BLaER1 (cell line): ENCODE results near the gene SYNE1.
"Not testable (repeated sequence)": the region's sequence is repeated elsewhere in the genome, so short reads cannot be mapped to it uniquely, and the experiment has no call there.

Experiments used
- H3K27ac ChIP-seq: shearing (Covaris generic); formaldehyde crosslinking; 2 replicates; pipeline ENCODE4 v1.8.1; 2022
- H3K27me3 ChIP-seq: shearing (Covaris generic); formaldehyde crosslinking; 2 replicates; pipeline ENCODE4 v1.8.1; 2022
- H3K36me3 ChIP-seq: shearing (Covaris generic); formaldehyde crosslinking; 2 replicates; pipeline ENCODE4 v1.8.1; 2022
- H3K4me1 ChIP-seq: shearing (Covaris generic); formaldehyde crosslinking; 2 replicates; pipeline ENCODE4 v1.8.1; 2022
- H3K4me2 ChIP-seq: shearing (Covaris generic); formaldehyde crosslinking; 2 replicates; pipeline ENCODE4 v1.8.1; 2022
- H3K4me3 ChIP-seq: shearing (Covaris generic); formaldehyde crosslinking; 2 replicates; pipeline ENCODE4 v1.8.1; 2022
- H3K9ac ChIP-seq: shearing (Covaris generic); formaldehyde crosslinking; 2 replicates; pipeline ENCODE4 v1.8.1; 2022
- H3K9me3 ChIP-seq: shearing (Covaris generic); formaldehyde crosslinking; 2 replicates; pipeline ENCODE4 v1.8.1; 2022
- H4K20me1 ChIP-seq: shearing (Covaris generic); formaldehyde crosslinking; 2 replicates; pipeline ENCODE4 v1.8.1; 2022
- Cebpa-rat ChIP-seq: shearing (Covaris generic); IDR thresholded peaks from 2 replicates; pipeline ENCODE4 v1.8.1; 2022

Gene SYNE1

DNA sequence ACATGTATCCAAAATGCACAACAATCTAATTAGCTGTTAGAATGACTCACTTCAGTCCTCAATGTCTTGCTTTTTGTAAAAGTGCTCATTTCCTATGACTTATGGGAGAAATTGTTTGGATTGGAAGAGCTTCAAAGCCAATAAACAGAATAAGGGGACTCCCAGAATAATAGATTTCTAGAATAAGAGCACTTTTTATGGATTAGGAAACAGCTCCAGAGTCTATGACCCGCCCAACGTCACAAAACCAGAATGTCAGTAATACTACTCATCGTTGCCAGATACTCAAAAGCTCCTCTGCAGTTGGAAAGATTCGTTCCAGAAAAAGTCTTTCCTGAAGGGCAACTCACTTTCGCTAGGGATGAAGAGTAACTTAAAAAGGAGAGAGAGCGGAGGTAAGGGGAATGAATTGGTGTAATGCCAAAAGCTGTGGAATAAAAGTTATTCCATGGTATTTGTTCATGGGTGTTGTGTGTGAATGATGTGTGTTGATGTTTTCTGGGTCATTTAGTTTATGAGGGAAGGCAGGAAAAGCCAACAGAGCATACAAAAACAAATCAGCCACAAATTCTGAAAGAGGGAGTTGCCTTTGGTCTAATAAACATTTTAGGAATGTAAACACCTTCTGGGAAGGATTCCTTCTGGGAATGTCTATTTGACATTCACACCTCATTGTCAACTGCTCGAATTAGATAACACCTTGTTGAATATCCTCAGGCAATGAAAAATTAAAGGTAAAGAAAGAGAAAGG, 64.6 kb downstream of the SYNE1 start:
- no peaks in the 10 kb centered on the region for H3K9me3 ChIP-seq
- H3K9ac ChIP-seq, result no peak overlapping the region
- no peak overlapping the region for H3K4me3 ChIP-seq
- no peak overlapping the region for H3K27ac ChIP-seq
- no peak overlapping the region for H3K4me2 ChIP-seq
- H3K36me3 ChIP-seq, result no peaks in the 10 kb centered on the region
- no peaks in the 10 kb centered on the region for H3K27me3 ChIP-seq
- no peaks in the 10 kb centered on the region for H4K20me1 ChIP-seq
- TF ChIP-seq Cebpa-rat, result no peak
- H3K4me1 ChIP-seq, result no peaks in the 10 kb centered on the region

GRCh38 chr6:152571943-152572337, 65.2 kb downstream of the SYNE1 start:
- H3K9ac ChIP-seq, result no peak overlapping the region
- no peak overlapping the region for H3K4me3 ChIP-seq
- no peaks in the 10 kb centered on the region for H3K27me3 ChIP-seq
- H3K4me2 ChIP-seq, result no peak overlapping the region
- H3K9me3 ChIP-seq, result no peaks in the 10 kb centered on the region
- no peaks in the 10 kb centered on the region for H3K4me1 ChIP-seq
- H3K27ac ChIP-seq, result no peak overlapping the region
- no peak for TF ChIP-seq Cebpa-rat
- no peaks in the 10 kb centered on the region for H4K20me1 ChIP-seq
- no peaks in the 10 kb centered on the region for H3K36me3 ChIP-seq

DNA sequence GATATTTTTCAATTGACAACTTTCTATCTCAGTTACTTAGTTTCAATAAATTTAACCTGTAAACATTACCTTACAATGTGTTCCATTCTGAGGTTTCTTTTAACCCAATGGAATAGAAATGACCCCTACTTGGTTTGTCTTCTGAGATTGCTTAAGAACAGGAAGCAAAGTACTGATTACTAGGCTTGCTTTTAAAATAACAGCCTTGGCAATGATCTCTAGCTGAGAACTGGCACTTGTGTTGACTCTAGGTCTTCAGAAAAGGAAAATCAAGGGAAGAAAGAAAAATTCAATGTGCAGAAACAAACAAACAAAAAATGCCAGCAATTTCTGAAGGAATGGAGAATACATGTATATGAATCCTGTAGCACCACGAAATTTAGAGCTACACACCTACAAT, 66.1 kb downstream of the SYNE1 start:
- no peaks in the 10 kb centered on the region for H3K4me1 ChIP-seq
- H3K9ac ChIP-seq, result no peak overlapping the region
- H3K4me3 ChIP-seq, result no peak overlapping the region
- H3K4me2 ChIP-seq, result no peak overlapping the region
- TF ChIP-seq Cebpa-rat, result no peak
- H4K20me1 ChIP-seq, result no peaks in the 10 kb centered on the region
- no peaks in the 10 kb centered on the region for H3K9me3 ChIP-seq
- no peaks in the 10 kb centered on the region for H3K36me3 ChIP-seq
- no peaks in the 10 kb centered on the region for H3K27me3 ChIP-seq
- no peak overlapping the region for H3K27ac ChIP-seq

DNA sequence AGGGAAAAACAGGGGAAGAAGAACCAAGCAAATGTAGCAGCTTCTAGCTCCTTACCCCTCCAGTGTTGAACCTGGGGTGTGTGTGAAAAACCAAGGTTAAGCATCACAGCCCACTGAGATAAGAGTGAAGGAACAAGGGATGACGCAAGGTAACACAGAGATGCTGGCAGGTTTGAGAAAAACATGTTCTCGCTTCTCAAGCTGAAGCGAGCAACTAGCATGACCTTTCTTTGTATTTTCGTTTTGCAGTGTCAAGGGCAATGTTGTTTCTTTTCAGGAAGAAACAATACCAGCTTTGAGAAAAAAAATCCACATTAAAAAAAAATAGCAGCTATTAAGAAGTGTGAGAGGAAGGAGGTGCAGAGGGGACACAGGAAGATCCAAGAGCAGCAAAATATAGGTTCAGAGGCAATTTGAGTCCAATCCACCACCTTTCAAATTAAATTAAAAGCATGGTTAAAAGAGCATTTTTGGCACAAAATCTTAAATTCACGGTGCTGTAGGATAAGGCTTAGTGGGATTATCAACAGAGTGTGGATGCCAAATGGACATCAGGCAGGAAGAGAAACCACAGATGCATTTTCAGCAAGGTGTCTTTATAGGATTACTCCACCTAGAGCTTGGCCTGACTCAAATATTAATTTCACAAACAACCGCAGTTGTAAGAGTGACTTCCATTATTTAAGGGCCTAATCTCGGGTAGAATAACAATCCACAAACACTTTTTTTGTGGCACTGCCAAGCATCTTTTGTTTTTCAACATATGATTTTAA, 70.9 kb downstream of the SYNE1 start:
- H3K27me3 ChIP-seq, result no peaks in the 10 kb centered on the region
- no peak overlapping the region for H3K27ac ChIP-seq
- no peaks in the 10 kb centered on the region for H3K4me1 ChIP-seq

DNA sequence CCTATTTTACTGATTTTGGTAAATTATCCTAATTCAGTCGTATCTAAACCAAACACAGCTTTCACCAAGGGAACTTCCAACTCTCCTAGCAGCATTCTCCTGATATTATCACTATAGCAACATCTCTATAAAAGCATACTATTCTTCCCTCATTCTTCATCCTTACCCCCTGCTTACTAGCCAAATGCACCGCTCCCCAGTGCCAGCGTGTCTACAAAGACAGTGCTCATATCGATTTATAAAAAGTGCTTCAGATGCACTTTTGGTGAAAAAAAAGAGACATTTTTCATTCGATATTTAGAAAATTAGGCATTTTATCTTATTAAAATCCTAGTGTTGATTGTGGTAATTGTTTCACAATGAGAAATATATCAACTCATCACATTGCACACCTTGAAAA, 74.0 kb downstream of the SYNE1 start:
- H3K27ac ChIP-seq, result no peak overlapping the region
- no peaks in the 10 kb centered on the region for H3K36me3 ChIP-seq
- H3K27me3 ChIP-seq, result no peaks in the 10 kb centered on the region
- no peaks in the 10 kb centered on the region for H3K4me1 ChIP-seq
- H3K9me3 ChIP-seq, result no peaks in the 10 kb centered on the region; the same call in 1 of the 2 replicates
- H4K20me1 ChIP-seq, result no peaks in the 10 kb centered on the region
- no peak for TF ChIP-seq Cebpa-rat
- no peak overlapping the region for H3K4me3 ChIP-seq
- no peak overlapping the region for H3K9ac ChIP-seq
- H3K4me2 ChIP-seq, result no peak overlapping the region

More for the DNA sequence above, 70.9 kb downstream of the SYNE1 start:
- TF ChIP-seq Cebpa-rat, result no peak
- no peaks in the 10 kb centered on the region for H3K9me3 ChIP-seq
- H3K4me2 ChIP-seq, result no peak overlapping the region
- no peaks in the 10 kb centered on the region for H4K20me1 ChIP-seq
- H3K9ac ChIP-seq, result no peak overlapping the region
- no peak overlapping the region for H3K4me3 ChIP-seq
- H3K36me3 ChIP-seq, result no peaks in the 10 kb centered on the region

GRCh38 chr6:152558798-152559197, 78.4 kb downstream of the SYNE1 start:
- not testable (repeated sequence) for H4K20me1 ChIP-seq, H3K27ac ChIP-seq, H3K27me3 ChIP-seq, H3K9ac ChIP-seq, H3K4me1 ChIP-seq, H3K4me2 ChIP-seq, H3K4me3 ChIP-seq, H3K36me3 ChIP-seq
- peaks cover 14% of the 10 kb centered on the region for H3K9me3 ChIP-seq

GRCh38 chr6:152557502-152557901, 79.7 kb downstream of the SYNE1 start:
- H3K4me1 ChIP-seq, result no peaks in the 10 kb centered on the region
- H3K9me3 ChIP-seq, result peaks cover 14% of the 10 kb centered on the region
- no peaks in the 10 kb centered on the region for H3K36me3 ChIP-seq
- H4K20me1 ChIP-seq, result no peaks in the 10 kb centered on the region
- TF ChIP-seq Cebpa-rat, result no peak
- H3K4me2 ChIP-seq, result no peak overlapping the region
- no peak overlapping the region for H3K9ac ChIP-seq
- H3K4me3 ChIP-seq, result no peak overlapping the region
- no peak overlapping the region for H3K27ac ChIP-seq
- no peaks in the 10 kb centered on the region for H3K27me3 ChIP-seq

- Histone ChIP-seq H4K20me1 (no peaks in the 10 kb centered on the region), H3K4me1 (no peaks in the 10 kb centered on the region), H3K27ac (no peak overlapping the region), H3K4me3 (no peak overlapping the region), H3K27me3 (no peaks in the 10 kb centered on the region), H3K9ac (no peak overlapping the region), H3K36me3 (no peaks in the 10 kb centered on the region), H3K9me3 (peaks cover 14% of the 10 kb centered on the region), H3K4me2 (no peak overlapping the region)
- TF ChIP-seq Cebpa-rat, result no peak
These were observed 82.3 kb downstream of the SYNE1 start for GRCh38 chr6:152554851-152555250.

DNA sequence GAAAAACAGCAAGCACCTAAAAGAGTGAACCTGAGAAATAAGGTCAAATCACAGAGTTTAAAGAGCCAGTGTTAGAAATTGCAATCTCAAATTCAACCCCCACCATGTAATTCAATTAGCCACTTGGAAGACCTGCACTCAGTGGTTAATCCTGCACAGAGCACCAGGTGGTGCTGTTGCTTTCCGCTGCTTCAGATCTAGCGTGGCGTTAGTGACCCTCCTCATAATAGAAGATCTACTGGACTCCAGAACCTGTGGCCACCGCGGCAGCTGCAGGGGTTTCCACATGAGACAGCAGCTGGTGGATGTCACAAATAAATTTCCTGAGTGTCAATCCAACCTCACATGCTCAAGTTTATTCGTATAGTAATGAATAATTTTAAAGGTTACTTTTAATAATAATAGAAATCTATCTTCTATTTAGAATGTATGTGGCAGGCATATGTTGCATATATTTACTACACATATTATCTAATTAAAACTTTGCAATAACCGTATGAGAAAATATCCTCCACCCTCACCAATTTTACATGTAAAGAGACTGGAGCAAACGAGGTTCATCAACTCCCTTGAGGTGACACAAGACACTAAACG, 84.4 kb downstream of the SYNE1 start:
- H4K20me1 ChIP-seq, result no peaks in the 10 kb centered on the region
- H3K36me3 ChIP-seq, result no peaks in the 10 kb centered on the region
- H3K27ac ChIP-seq, result no peak overlapping the region
- TF ChIP-seq Cebpa-rat, result no peak
- H3K4me3 ChIP-seq, result no peak overlapping the region
- H3K4me1 ChIP-seq, result no peaks in the 10 kb centered on the region
- H3K9ac ChIP-seq, result no peak overlapping the region
- H3K4me2 ChIP-seq, result no peak overlapping the region
- H3K27me3 ChIP-seq, result no peaks in the 10 kb centered on the region
- peaks cover 14% of the 10 kb centered on the region for H3K9me3 ChIP-seq

GRCh38 chr6:152543519-152543918, 93.6 kb downstream of the SYNE1 start:
- H3K9me3 ChIP-seq, result no peaks in the 10 kb centered on the region
- no peak overlapping the region for H3K4me2 ChIP-seq
- no peak overlapping the region for H3K9ac ChIP-seq
- H4K20me1 ChIP-seq, result no peaks in the 10 kb centered on the region
- H3K36me3 ChIP-seq, result no peaks in the 10 kb centered on the region
- H3K4me3 ChIP-seq, result no peak overlapping the region
- no peak for TF ChIP-seq Cebpa-rat
- no peaks in the 10 kb centered on the region for H3K4me1 ChIP-seq
- no peaks in the 10 kb centered on the region for H3K27me3 ChIP-seq
- H3K27ac ChIP-seq, result no peak overlapping the region
